Measurements from ENCODE around the gene NPHP4.

The NPHP4 gene

DNA sequence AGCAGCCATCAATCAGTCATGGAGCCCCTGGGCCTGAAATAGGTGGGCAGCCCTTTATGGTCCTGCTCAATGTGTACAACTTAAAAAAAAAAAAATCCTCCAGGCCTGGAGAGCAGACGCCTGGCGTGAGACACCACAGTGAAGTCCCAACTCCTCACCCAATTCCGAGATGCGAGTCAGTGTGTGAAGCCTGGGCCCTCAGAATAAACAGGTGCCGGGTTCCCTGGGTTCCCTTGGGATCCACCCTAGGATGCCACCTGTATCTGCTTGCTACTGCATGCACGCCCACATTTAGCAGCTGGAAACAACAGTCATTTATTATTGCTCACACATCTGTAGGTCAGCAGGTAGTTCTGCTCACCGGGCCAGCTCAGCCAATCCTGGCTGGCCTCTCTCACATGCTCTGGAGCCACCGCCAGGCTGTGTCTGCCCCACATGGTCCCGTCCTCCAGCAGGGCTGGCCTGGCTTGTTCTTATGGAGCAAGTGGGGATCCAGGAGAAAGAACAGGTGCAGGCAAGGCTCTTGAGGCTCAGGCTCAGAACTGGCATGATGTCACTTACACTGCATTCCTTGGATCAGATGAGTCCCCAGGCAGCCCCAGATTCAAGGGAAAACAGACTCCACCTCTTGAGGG is 172.7 kb downstream of the NPHP4 start:
- no peak for DNase-seq

GRCh38 chr1:5818755-5819154 is 173.5 kb downstream of the NPHP4 start:
- DNase-seq, result no peak

- DNase-seq, result no peak
Measured at GRCh38 chr1:5815716-5816115, 176.5 kb downstream of the NPHP4 start.

DNA sequence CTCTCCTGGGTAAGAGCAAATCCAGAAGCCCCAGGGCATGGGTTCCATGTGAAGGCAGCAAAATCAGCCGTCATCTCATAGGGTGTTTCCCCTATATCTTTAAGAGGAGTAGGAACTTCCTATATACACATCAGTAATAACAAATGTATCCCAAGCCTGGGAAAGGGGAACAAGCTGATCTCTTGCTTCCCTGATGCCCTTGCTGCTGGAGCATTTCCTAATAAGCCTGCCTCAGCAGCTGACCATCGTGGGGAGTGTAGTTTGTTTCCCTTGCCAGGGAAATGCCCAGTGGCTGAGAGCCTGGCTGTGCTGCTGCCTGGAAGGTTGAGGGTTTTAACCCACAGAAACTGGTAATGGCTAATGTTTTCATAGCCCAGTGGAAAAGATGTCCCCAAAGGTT is 177.0 kb downstream of the NPHP4 start:
- no peak for DNase-seq

DNA sequence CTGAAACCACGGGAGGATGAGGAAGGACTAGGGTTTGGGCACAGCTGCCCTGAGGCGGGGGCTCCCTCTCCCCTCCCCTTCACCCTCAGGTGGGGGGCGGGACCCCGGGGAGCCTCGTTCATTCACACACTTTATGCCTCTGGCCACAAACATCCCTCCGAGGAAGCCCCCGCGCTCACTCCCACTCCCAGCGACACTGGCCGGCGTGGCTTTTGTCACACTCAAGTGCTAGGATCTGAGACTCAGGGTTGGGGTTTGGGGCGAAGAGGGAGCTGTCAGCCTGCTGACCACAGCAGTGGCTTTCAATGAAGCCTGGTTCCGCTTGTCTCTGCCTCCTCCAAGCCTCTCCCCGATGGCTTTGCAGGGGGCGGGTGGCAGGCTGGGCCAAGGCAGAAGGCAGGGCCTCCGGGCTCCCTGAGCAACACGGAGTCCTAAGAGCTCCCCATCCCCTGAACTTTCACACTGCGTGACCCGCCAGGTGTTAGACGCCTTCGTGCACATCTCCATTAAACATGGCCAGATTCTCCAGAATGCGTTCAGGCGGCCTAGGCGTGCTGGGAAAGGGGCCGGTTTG is 178.1 kb downstream of the NPHP4 start:
- DNase-seq, result no peak

DNA sequence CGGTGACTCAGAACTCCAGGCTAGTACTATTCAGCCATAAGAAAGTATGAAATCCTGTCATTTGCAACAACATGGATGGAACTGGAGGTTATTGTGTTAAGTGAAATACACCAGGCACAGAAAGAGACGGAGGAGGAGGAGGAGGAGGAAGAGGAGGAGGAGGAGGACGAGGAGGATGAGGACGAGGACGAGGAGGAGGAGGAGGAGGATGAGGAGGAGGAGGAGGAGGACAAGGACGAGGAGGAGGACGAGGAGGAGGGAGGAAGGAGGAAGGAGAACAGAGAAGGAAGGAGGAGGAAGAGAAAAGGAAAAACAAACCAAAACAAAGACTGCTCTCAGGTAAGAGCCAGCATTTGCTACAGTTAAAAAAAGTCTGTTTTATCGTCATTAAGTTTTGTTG is 178.7 kb downstream of the NPHP4 start:
- no peak for DNase-seq

Data from KG1 (cell line).